MCF 10A (cell line): ENCODE measurements around the gene INHBA. TPM values are rescaled to one million over a fixed set of nuclear protein-coding genes. Genes with fewer than 3 reads are reported as not detected.

ENCODE experiments used
- BruUV-seq: library from RNA; stranded (reverse); fragments of 400-500 nt; replicated peaks from 2 replicates; lab custom pipeline; 2021; lab: Mats Ljungman, UMichigan
- CTCF ChIA-PET: fragments of 300-600 bp; sonication (Branson Sonifier 250); formaldehyde crosslinking; extraction: SDS; loops from one replicate; lab custom pipeline; 2021; ENCODE audit warnings: antibody characterized with exemption, inconsistent platforms; lab: Yijun Ruan, JAX
- POLR2A ChIA-PET: fragments of 300-600, 350-650 bp; sonication (Branson Sonifier 250); formaldehyde crosslinking; extraction: SDS; loops from one replicate; lab custom pipeline; 2020; ENCODE audit warnings: antibody characterized with exemption, inconsistent platforms; lab: Yijun Ruan, JAX
- DNase-seq: peaks from one replicate; pipeline ENCODE4 v3.0.0-alpha.2; 2018; ENCODE audit not compliant: unreplicated experiment
- H3K27ac Mint-ChIP-seq: one replicate; pipeline ENCODE4 v1.8.0; 2022; ENCODE audit warnings: mild to moderate bottlenecking, low read depth, mixed read lengths; ENCODE audit not compliant: unreplicated experiment
- H3K27me3 Mint-ChIP-seq: one replicate; pipeline ENCODE4 v1.8.0; 2022; ENCODE audit warnings: mixed read lengths; ENCODE audit not compliant: insufficient read depth, unreplicated experiment
- H3K36me3 Mint-ChIP-seq: one replicate; pipeline ENCODE4 v1.8.0; 2022; ENCODE audit warnings: mild to moderate bottlenecking, moderate library complexity, mixed read lengths; ENCODE audit not compliant: insufficient read depth, unreplicated experiment
- H3K4me1 Mint-ChIP-seq: one replicate; pipeline ENCODE4 v1.8.0; 2022; ENCODE audit warnings: mixed read lengths; ENCODE audit not compliant: insufficient read depth, unreplicated experiment
- H3K4me3 Mint-ChIP-seq: one replicate; pipeline ENCODE4 v1.8.0; 2022; ENCODE audit warnings: mild to moderate bottlenecking, moderate library complexity, mixed read lengths; ENCODE audit not compliant: unreplicated experiment
- H3K9me3 Mint-ChIP-seq: one replicate; pipeline ENCODE4 v1.8.0; 2022; ENCODE audit warnings: mixed read lengths; ENCODE audit not compliant: unreplicated experiment
- CTCF ChIP-seq: fragments of 200-600 bp; IDR thresholded peaks from one replicate; pipeline ENCODE4 v1.8.0; 2022; ENCODE audit warnings: antibody characterized with exemption, mild to moderate bottlenecking; ENCODE audit not compliant: unreplicated experiment
- intact Hi-C: fragments of 100-400 bp; cut with micrococcal nuclease; formaldehyde crosslinking; loops from 2 replicates; pipeline ENCODE4 v1.14.1; 2022
- total RNA-seq: library from RNA; stranded (reverse); gene quantifications from 2 replicates; pipeline ENCODE4 v1.2.3, GENCODE V29; 2022

The INHBA gene
- total RNA-seq, 1 experiment from 2014 or later, result 14.3 TPM

GRCh38 chr7:41738806-41739205 lies 35.9 kb upstream of the INHBA start:
- peaks cover 6% of the 10 kb centered on the region for H3K27me3 Mint-ChIP-seq
- H3K9me3 Mint-ChIP-seq, result peaks cover 4% of the 10 kb centered on the region
- no peak overlapping the region for H3K27ac Mint-ChIP-seq
- no peaks in the 10 kb centered on the region for H3K36me3 Mint-ChIP-seq
- POLR2A ChIA-PET, result no interaction called here
- no TSS peak for BruUV-seq
- H3K4me1 Mint-ChIP-seq, result no peaks in the 10 kb centered on the region
- TF ChIP-seq CTCF, result no peak
- no peak overlapping the region for H3K4me3 Mint-ChIP-seq
- CTCF ChIA-PET, result interaction anchor here (0.7 kb wide), 1 partner anchor 816 kb away, joined by 4 read pairs; no protein-coding TSS in a partner anchor
- intact Hi-C loops, result no loop called here
- no peak for DNase-seq

- TF ChIP-seq CTCF, result no peak
- H3K4me1 Mint-ChIP-seq, result no peaks in the 10 kb centered on the region
- no TSS peak for BruUV-seq
- intact Hi-C loops, result no loop called here
- POLR2A ChIA-PET, result no interaction called here
- peaks cover 10% of the 10 kb centered on the region for H3K27me3 Mint-ChIP-seq
- CTCF ChIA-PET, result interaction anchor here (0.7 kb wide), 1 partner anchor 815 kb away, joined by 4 read pairs; no protein-coding TSS in a partner anchor
- no peak for DNase-seq
- no peaks in the 10 kb centered on the region for H3K9me3 Mint-ChIP-seq
- no peak overlapping the region for H3K4me3 Mint-ChIP-seq
- H3K36me3 Mint-ChIP-seq, result no peaks in the 10 kb centered on the region
- H3K27ac Mint-ChIP-seq, result no peak overlapping the region
Observed at GRCh38 chr7:41738336-41738735, 35.4 kb upstream of the INHBA start.

- Mint-ChIP-seq H3K27me3 (peaks cover 17% of the 10 kb centered on the region), H3K9me3 (no peaks in the 10 kb centered on the region), H3K36me3 (no peaks in the 10 kb centered on the region), H3K27ac (no peak overlapping the region), H3K4me3 (no peak overlapping the region), H3K4me1 (no peaks in the 10 kb centered on the region)
- ChIA-PET CTCF (interaction anchor here (0.6 to 0.9 kb wide), 3 partner anchors 11 to 1602 kb away, joined by 3 to 4 read pairs (median 3); no protein-coding TSS in a partner anchor), POLR2A (no interaction called here)
- no peak for DNase-seq
- TF ChIP-seq CTCF, result no peak
- intact Hi-C loops, result no loop called here
- BruUV-seq, result no TSS peak
Observed at GRCh38 chr7:41735206-41735605, 32.3 kb upstream of the INHBA start.

GRCh38 chr7:41732843-41733306 lies 30.0 kb upstream of the INHBA start:
- CTCF ChIA-PET, result interaction anchor here (0.6 to 4.7 kb wide), 7 partner anchors 11 to 1599 kb away, joined by 3 to 33 read pairs (median 3); no protein-coding TSS in a partner anchor
- no peaks in the 10 kb centered on the region for H3K36me3 Mint-ChIP-seq
- intact Hi-C loops, result loop anchor here (1.0 kb wide), 2 partner anchors 1404 to 1501 kb away; no protein-coding TSS in a partner anchor

More at GRCh38 chr7:41732843-41733306, 30.0 kb upstream of the INHBA start:
- Mint-ChIP-seq H3K9me3 (no peaks in the 10 kb centered on the region), H3K4me3 (no peak overlapping the region), H3K27ac (no peak overlapping the region), H3K4me1 (no peaks in the 10 kb centered on the region), H3K27me3 (peaks cover 17% of the 10 kb centered on the region)
- BruUV-seq, result no TSS peak
- POLR2A ChIA-PET, result interaction anchor here (1.0 kb wide), 1 partner anchor 29 kb away, joined by 3 read pairs; no protein-coding TSS in a partner anchor
- no peak for TF ChIP-seq CTCF
- no peak for DNase-seq
